ENCODE measurements around the gene ZNF281.

Gene ZNF281

DNA sequence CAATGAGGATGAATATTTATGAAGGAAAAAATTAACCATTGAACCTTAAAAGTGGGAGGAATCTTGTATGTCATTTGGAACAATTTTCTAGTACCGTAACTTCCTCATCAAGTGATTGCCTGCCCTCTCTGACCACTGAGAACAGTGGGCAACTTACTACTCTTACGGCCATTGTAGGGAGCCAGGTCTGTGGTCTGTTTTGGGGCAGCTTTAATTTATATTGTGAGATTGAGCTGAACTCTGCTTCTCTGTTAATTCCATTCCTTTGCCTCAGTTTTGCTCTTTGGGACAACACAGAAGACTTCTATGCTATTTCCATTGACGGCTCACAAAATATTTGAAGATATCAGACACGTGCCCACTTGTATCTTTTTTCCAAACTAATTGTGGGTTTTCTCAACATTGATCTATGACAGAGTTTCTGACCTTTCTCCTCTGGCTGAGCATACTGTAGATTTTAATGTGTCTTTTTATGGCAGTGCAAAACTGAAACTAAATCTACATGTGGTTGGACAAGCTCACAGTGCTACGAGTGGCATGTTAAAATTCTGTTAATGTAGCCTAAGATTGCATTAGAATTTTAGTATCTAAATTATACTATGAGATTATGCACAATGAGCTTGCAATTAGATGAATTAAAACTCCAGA is 27.8 kb upstream of the ZNF281 start:
- Histone ChIP-seq H3K4me3 (ENCODE audit: insufficient read length, low read depth) (no peak overlapping the region), H3K4me1 (ENCODE audit: insufficient read depth, insufficient read length) (no peaks in the 10 kb centered on the region), H3K36me3 (ENCODE audit: insufficient read depth, insufficient read length, low read length) (no peaks in the 10 kb centered on the region), H3K27me3 (ENCODE audit: insufficient read depth, insufficient read length) (no peaks in the 10 kb centered on the region), H3K9ac (ENCODE audit: insufficient read length, low read depth) (no peak overlapping the region), H3K9me3 (ENCODE audit: insufficient read depth, low read length) (no peaks in the 10 kb centered on the region)
- TF ChIP-seq ZNF274 (IDR thresholded peaks at IDR 0.05; ENCODE audit: low read depth, low read length) = no peak
- TF ChIP-seq SUZ12 (IDR thresholded peaks at IDR 0.05; ENCODE audit: extremely low read depth, insufficient read depth, insufficient read length) = no peak
- TF ChIP-seq YY1 (IDR thresholded peaks at IDR 0.05; ENCODE audit: insufficient read depth, insufficient read length) = no peak
- DNase-seq (ENCODE audit: low read depth, low spot score) = no peak

DNA sequence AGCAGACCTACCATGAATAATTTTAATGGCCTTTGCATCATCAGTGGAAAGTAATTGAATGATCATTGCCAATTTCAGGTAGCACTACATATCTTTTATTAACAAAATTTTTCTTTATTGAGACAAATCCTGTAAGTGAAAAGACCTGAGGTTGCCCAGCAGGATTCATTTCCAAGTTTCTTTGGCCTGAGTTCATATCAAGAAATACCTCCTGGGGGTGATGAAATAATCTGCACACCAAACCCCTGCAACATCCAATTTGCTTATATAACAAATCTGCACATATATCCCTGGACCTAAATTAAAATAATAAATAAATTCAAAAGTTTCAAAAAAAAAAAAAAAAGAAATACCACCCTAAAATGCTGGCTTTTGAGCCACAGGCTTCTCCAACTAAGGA is 27.3 kb upstream of the ZNF281 start:
- Histone ChIP-seq H3K27me3 (ENCODE audit: insufficient read depth, insufficient read length) (no peaks in the 10 kb centered on the region), H3K4me1 (ENCODE audit: insufficient read depth, insufficient read length) (no peaks in the 10 kb centered on the region), H3K9me3 (ENCODE audit: insufficient read depth, low read length) (no peaks in the 10 kb centered on the region), H3K9ac (ENCODE audit: insufficient read length, low read depth) (no peak overlapping the region), H3K4me3 (ENCODE audit: insufficient read length, low read depth) (no peak overlapping the region), H3K36me3 (ENCODE audit: insufficient read depth, insufficient read length, low read length) (no peaks in the 10 kb centered on the region)
- no peak for TF ChIP-seq YY1 (IDR thresholded peaks at IDR 0.05; ENCODE audit: insufficient read depth, insufficient read length)
- TF ChIP-seq ZNF274 (IDR thresholded peaks at IDR 0.05; ENCODE audit: low read depth, low read length) = no peak
- no peak for TF ChIP-seq SUZ12 (IDR thresholded peaks at IDR 0.05; ENCODE audit: extremely low read depth, insufficient read depth, insufficient read length)
- no peak for DNase-seq (ENCODE audit: low read depth, low spot score)

DNA sequence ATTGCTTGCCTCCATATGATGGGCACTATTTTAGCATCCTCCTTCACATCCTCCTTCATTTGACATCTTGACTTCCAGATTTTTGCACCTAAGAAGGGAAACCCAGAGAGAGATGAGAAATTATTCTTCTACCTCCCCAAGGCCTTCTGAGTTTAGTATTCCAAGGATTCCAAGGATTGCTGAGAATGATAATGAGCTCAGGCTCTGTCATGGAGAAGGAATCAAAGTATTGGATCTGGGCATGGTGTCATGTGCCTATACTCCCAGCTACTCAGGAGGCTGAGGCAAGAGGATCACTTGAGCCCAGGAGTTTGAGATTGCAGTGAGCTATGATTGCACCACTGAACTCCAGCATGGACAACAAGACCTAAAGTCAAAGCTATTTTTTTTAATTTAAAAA is 26.6 kb upstream of the ZNF281 start:
- Histone ChIP-seq H3K36me3 (ENCODE audit: insufficient read depth, insufficient read length, low read length) (no peaks in the 10 kb centered on the region), H3K9me3 (ENCODE audit: insufficient read depth, low read length) (no peaks in the 10 kb centered on the region), H3K9ac (ENCODE audit: insufficient read length, low read depth) (no peak overlapping the region), H3K4me1 (ENCODE audit: insufficient read depth, insufficient read length) (no peaks in the 10 kb centered on the region), H3K4me3 (ENCODE audit: insufficient read length, low read depth) (no peak overlapping the region), H3K27me3 (ENCODE audit: insufficient read depth, insufficient read length) (no peaks in the 10 kb centered on the region)
- DNase-seq (ENCODE audit: low read depth, low spot score) = no peak
- TF ChIP-seq YY1 (IDR thresholded peaks at IDR 0.05; ENCODE audit: insufficient read depth, insufficient read length) (no peak), ZNF274 (IDR thresholded peaks at IDR 0.05; ENCODE audit: low read depth, low read length) (no peak), SUZ12 (IDR thresholded peaks at IDR 0.05; ENCODE audit: extremely low read depth, insufficient read depth, insufficient read length) (no peak)

DNA sequence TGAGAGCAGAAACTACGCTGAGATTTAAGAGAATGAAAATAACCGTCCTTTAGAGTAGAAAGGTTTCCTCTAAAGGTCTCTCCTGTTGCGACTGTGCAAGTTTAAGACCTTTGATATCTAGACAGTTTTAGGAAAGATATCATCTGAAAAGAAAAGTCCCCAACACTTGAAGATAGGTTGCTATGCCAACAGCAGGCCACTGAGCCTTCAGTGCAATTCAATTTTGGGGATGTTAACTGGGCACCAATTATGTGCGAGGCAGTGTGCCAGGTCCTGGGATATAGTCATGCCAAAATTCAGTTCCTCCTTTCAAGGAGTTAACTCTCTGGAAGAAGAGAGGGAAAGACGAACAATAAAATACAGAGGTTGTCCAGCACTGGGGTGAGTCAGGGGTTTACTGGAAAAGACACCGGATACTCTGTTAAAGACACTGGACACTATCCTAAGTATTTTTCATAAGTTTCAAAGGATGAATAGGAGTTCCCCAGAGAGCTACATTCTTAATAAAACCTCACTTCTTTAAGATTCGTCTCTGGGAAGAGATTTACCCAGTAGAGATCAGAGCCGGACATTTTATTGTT is 25.5 kb upstream of the ZNF281 start:
- DNase-seq (ENCODE audit: low read depth, low spot score) = no peak
- no peaks in the 10 kb centered on the region for H3K9me3 ChIP-seq (ENCODE audit: insufficient read depth, low read length)
- H3K4me3 ChIP-seq (ENCODE audit: insufficient read length, low read depth) = no peak overlapping the region
- H3K9ac ChIP-seq (ENCODE audit: insufficient read length, low read depth) = no peak overlapping the region
- H3K4me1 ChIP-seq (ENCODE audit: insufficient read depth, insufficient read length) = no peaks in the 10 kb centered on the region
- TF ChIP-seq SUZ12 (IDR thresholded peaks at IDR 0.05; ENCODE audit: extremely low read depth, insufficient read depth, insufficient read length) (no peak), ZNF274 (IDR thresholded peaks at IDR 0.05; ENCODE audit: low read depth, low read length) (no peak), YY1 (IDR thresholded peaks at IDR 0.05; ENCODE audit: insufficient read depth, insufficient read length) (no peak)
- H3K36me3 ChIP-seq (ENCODE audit: insufficient read depth, insufficient read length, low read length) = no peaks in the 10 kb centered on the region
- H3K27me3 ChIP-seq (ENCODE audit: insufficient read depth, insufficient read length) = no peaks in the 10 kb centered on the region

DNA sequence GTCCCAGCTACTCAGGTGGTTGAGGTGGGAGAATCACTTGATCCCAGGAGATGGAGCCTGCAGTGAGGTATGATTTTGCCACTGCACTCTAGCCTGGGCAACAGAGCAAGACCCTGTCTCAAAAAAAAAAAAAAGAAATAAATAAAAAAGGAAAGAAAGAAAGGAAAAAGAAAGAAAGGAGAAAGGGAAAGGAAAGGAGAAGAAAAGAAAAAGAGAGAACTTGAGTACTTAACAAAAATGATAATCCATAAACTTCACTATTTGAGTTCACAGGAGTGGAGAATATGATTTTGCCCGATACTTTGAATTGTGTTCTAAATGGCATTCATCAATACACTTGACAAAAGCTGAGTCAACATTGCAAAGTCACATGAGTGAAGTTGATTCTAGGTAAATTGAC is 23.8 kb upstream of the ZNF281 start:
- DNase-seq (ENCODE audit: low read depth, low spot score) = no peak
- no peaks in the 10 kb centered on the region for H3K27me3 ChIP-seq (ENCODE audit: insufficient read depth, insufficient read length)
- H3K9ac ChIP-seq (ENCODE audit: insufficient read length, low read depth) = no peak overlapping the region
- TF ChIP-seq SUZ12 (IDR thresholded peaks at IDR 0.05; ENCODE audit: extremely low read depth, insufficient read depth, insufficient read length) (no peak), YY1 (IDR thresholded peaks at IDR 0.05; ENCODE audit: insufficient read depth, insufficient read length) (no peak), ZNF274 (IDR thresholded peaks at IDR 0.05; ENCODE audit: low read depth, low read length) (no peak)
- H3K4me1 ChIP-seq (ENCODE audit: insufficient read depth, insufficient read length) = no peaks in the 10 kb centered on the region
- no peak overlapping the region for H3K4me3 ChIP-seq (ENCODE audit: insufficient read length, low read depth)
- H3K36me3 ChIP-seq (ENCODE audit: insufficient read depth, insufficient read length, low read length) = no peaks in the 10 kb centered on the region
- no peaks in the 10 kb centered on the region for H3K9me3 ChIP-seq (ENCODE audit: insufficient read depth, low read length)

DNA sequence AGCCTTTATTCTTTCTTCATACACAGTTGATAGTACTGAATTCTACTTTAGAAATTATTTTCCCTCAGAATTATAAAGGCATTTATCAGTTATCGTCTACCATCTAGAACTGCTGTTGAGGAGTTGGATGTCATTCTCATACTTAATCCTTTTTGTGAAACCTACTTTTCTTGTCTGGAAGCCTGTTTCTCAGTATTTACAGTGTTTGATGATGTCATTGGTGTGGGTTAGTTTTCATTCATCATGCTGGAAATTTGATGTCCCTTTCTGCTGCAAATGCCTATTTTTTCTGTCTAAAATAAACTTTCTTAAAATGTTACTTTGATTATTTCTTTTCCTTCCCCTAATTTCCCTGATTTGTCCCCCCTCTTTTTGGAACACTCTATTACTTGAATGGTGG is 22.8 kb upstream of the ZNF281 start:
- Histone ChIP-seq H3K27me3 (ENCODE audit: insufficient read depth, insufficient read length) (no peaks in the 10 kb centered on the region), H3K36me3 (ENCODE audit: insufficient read depth, insufficient read length, low read length) (no peaks in the 10 kb centered on the region), H3K9ac (ENCODE audit: insufficient read length, low read depth) (no peak overlapping the region), H3K4me1 (ENCODE audit: insufficient read depth, insufficient read length) (no peaks in the 10 kb centered on the region), H3K9me3 (ENCODE audit: insufficient read depth, low read length) (no peaks in the 10 kb centered on the region), H3K4me3 (ENCODE audit: insufficient read length, low read depth) (no peak overlapping the region)
- no peak for DNase-seq (ENCODE audit: low read depth, low spot score)
- TF ChIP-seq YY1 (IDR thresholded peaks at IDR 0.05; ENCODE audit: insufficient read depth, insufficient read length) (no peak), SUZ12 (IDR thresholded peaks at IDR 0.05; ENCODE audit: extremely low read depth, insufficient read depth, insufficient read length) (no peak), ZNF274 (IDR thresholded peaks at IDR 0.05; ENCODE audit: low read depth, low read length) (no peak)

DNA sequence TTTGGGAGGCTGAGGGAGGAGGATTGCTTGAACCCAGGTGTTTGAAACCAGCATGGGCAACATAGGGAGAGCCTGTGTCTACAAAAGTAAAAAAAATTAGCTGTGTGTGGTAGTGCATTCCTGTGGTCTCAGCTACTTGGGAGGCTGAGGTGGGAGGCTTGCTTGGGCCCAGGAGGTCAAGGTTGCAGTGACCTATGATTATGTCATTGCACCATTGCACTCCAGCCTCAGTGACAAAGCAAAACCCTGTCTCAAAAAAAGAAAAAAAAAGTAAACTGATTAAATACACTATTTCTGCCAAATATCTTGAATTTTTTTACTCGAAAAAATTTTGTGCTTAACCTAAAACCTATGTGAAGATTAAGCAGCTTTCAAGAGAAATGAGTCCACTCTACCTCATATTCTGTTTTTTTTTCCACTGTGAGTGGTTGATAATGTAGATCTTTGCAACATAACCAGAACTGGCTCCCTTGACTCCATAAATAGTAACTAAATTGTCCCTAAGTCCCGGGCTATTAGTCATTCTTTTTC is 19.4 kb upstream of the ZNF281 start:
- Histone ChIP-seq H3K36me3 (ENCODE audit: insufficient read depth, insufficient read length, low read length) (no peaks in the 10 kb centered on the region), H3K9ac (ENCODE audit: insufficient read length, low read depth) (no peak overlapping the region), H3K4me3 (ENCODE audit: insufficient read length, low read depth) (no peak overlapping the region), H3K9me3 (ENCODE audit: insufficient read depth, low read length) (no peaks in the 10 kb centered on the region), H3K27me3 (ENCODE audit: insufficient read depth, insufficient read length) (no peaks in the 10 kb centered on the region), H3K4me1 (ENCODE audit: insufficient read depth, insufficient read length) (no peaks in the 10 kb centered on the region)
- no peak for TF ChIP-seq YY1 (IDR thresholded peaks at IDR 0.05; ENCODE audit: insufficient read depth, insufficient read length)
- TF ChIP-seq ZNF274 (IDR thresholded peaks at IDR 0.05; ENCODE audit: low read depth, low read length) = no peak
- no peak for TF ChIP-seq SUZ12 (IDR thresholded peaks at IDR 0.05; ENCODE audit: extremely low read depth, insufficient read depth, insufficient read length)
- no peak for DNase-seq (ENCODE audit: low read depth, low spot score)
